Activated naive CD4-positive, alpha-beta T cell treated with anti-CD3 and anti-CD28 coated beads, Interleukin-2, amount 10 ng/mL, durations not matched to agents 7 days and 5 days (primary cell): ENCODE data around the gene NMRK2.
A peak's percentile ranks its signal among the peaks of the same experiment; 100 is the strongest.
"Not testable (repeated sequence)": the region's sequence is repeated elsewhere in the genome, so short reads cannot be mapped to it uniquely, and the experiment has no call there.

Experiments
- CTCF ChIA-PET: fragments of 350-600 bp; sonication (Branson Sonifier 250); formaldehyde crosslinking; loops from one replicate; lab custom pipeline; 2021; ENCODE audit warnings: antibody characterized with exemption; lab: Charles Lee
- DNase-seq: peaks from one replicate; pipeline ENCODE4 v3.0.0-alpha.2; 2020
- H3K27ac Mint-ChIP-seq: one replicate; pipeline ENCODE4 v1.8.0; 2021; ENCODE audit warnings: mild to moderate bottlenecking, moderate library complexity, mixed read lengths
- H3K27me3 Mint-ChIP-seq: one replicate; pipeline ENCODE4 v1.8.0; 2021; ENCODE audit warnings: mild to moderate bottlenecking, mixed read lengths
- H3K36me3 Mint-ChIP-seq: one replicate; pipeline ENCODE4 v1.8.0; 2021; ENCODE audit warnings: mixed read lengths
- H3K4me1 Mint-ChIP-seq: one replicate; pipeline ENCODE4 v1.8.0; 2021; ENCODE audit warnings: mixed read lengths
- H3K4me3 Mint-ChIP-seq: one replicate; pipeline ENCODE4 v1.8.0; 2021; ENCODE audit warnings: mild to moderate bottlenecking, moderate library complexity, mixed read lengths
- H3K9me3 Mint-ChIP-seq: one replicate; pipeline ENCODE4 v1.8.0; 2021; ENCODE audit warnings: mixed read lengths

NMRK2 gene

GRCh38 chr19:3932931-3933810 lies at the start of gene NMRK2:
Gene NMRK2 (plus strand): TSS chr19:3933069. CDS start chr19:3933672, 603 bp downstream.
- Mint-ChIP-seq H3K36me3 (no peaks in the 10 kb centered on the region), H3K4me1 (no peaks in the 10 kb centered on the region), H3K4me3 (no peak within 1 kb of the TSS), H3K9me3 (no peaks in the 10 kb centered on the region), H3K27me3 (peaks cover 45% of the 10 kb centered on the region), H3K27ac (no peak within 1 kb of the TSS)
- no peak for DNase-seq
- CTCF ChIA-PET: no interaction called here

GRCh38 chr19:3890591-3890990 lies 42.3 kb upstream of the NMRK2 start:
- H3K36me3 Mint-ChIP-seq: no peaks in the 10 kb centered on the region
- CTCF ChIA-PET: no interaction called here

GRCh38 chr19:3893509-3894179 lies 39.2 kb upstream of the NMRK2 start:
- H3K36me3 Mint-ChIP-seq: no peaks in the 10 kb centered on the region
- CTCF ChIA-PET: no interaction called here
- DNase-seq: no peak
- peaks cover 5% of the 10 kb centered on the region for H3K4me1 Mint-ChIP-seq
- H3K27me3 Mint-ChIP-seq: peaks cover 5% of the 10 kb centered on the region
- no peak overlapping the region for H3K27ac Mint-ChIP-seq
- no peak overlapping the region for H3K4me3 Mint-ChIP-seq
- H3K9me3 Mint-ChIP-seq: no peaks in the 10 kb centered on the region

More at GRCh38 chr19:3890591-3890990, 42.3 kb upstream of the NMRK2 start:
- H3K9me3 Mint-ChIP-seq: no peaks in the 10 kb centered on the region
- peaks cover 5% of the 10 kb centered on the region for H3K27me3 Mint-ChIP-seq
- no peak overlapping the region for H3K27ac Mint-ChIP-seq
- H3K4me1 Mint-ChIP-seq: no peaks in the 10 kb centered on the region
- DNase-seq: no peak
- H3K4me3 Mint-ChIP-seq: no peak overlapping the region

- H3K27ac Mint-ChIP-seq, H3K27me3 Mint-ChIP-seq, DNase-seq, CTCF ChIA-PET, H3K4me3 Mint-ChIP-seq, H3K4me1 Mint-ChIP-seq, H3K36me3 Mint-ChIP-seq, H3K9me3 Mint-ChIP-seq: not testable (repeated sequence)
Observed at GRCh38 chr19:3894959-3895358, 37.9 kb upstream of the NMRK2 start.

GRCh38 chr19:3895788-3896187 lies 37.1 kb upstream of the NMRK2 start:
- Mint-ChIP-seq H3K27ac (no peak overlapping the region), H3K4me1 (peaks cover 5% of the 10 kb centered on the region), H3K36me3 (no peaks in the 10 kb centered on the region)

GRCh38 chr19:3897936-3898335 lies 34.9 kb upstream of the NMRK2 start:
- H3K27ac Mint-ChIP-seq: peak overlapping the region; percentile 21
- peaks cover 5% of the 10 kb centered on the region for H3K4me1 Mint-ChIP-seq
- H3K9me3 Mint-ChIP-seq: peaks cover 3% of the 10 kb centered on the region
- H3K27me3 Mint-ChIP-seq: peaks cover 9% of the 10 kb centered on the region
- CTCF ChIA-PET: no interaction called here
- H3K4me3 Mint-ChIP-seq: no peak overlapping the region
- H3K36me3 Mint-ChIP-seq: no peaks in the 10 kb centered on the region
- peak; percentile 37 for DNase-seq

More at GRCh38 chr19:3895788-3896187, 37.1 kb upstream of the NMRK2 start:
- no peak for DNase-seq
- Mint-ChIP-seq H3K27me3 (peaks cover 5% of the 10 kb centered on the region), H3K9me3 (peaks cover 3% of the 10 kb centered on the region), H3K4me3 (no peak overlapping the region)
- CTCF ChIA-PET: no interaction called here

GRCh38 chr19:3898426-3898825 lies 34.4 kb upstream of the NMRK2 start:
- H3K27ac Mint-ChIP-seq: no peak overlapping the region
- H3K4me1 Mint-ChIP-seq: peaks cover 5% of the 10 kb centered on the region
- no peak for DNase-seq
- H3K36me3 Mint-ChIP-seq: no peaks in the 10 kb centered on the region
- CTCF ChIA-PET: no interaction called here
- peaks cover 9% of the 10 kb centered on the region for H3K27me3 Mint-ChIP-seq
- H3K4me3 Mint-ChIP-seq: no peak overlapping the region
- H3K9me3 Mint-ChIP-seq: peaks cover 3% of the 10 kb centered on the region

GRCh38 chr19:3899531-3900294 lies 33.2 kb upstream of the NMRK2 start:
- no peak overlapping the region for H3K27ac Mint-ChIP-seq
- H3K4me3 Mint-ChIP-seq: no peak overlapping the region
- peaks cover 3% of the 10 kb centered on the region for H3K9me3 Mint-ChIP-seq
- H3K27me3 Mint-ChIP-seq: peaks cover 7% of the 10 kb centered on the region
- no peak for DNase-seq
- peaks cover 5% of the 10 kb centered on the region for H3K4me1 Mint-ChIP-seq
- H3K36me3 Mint-ChIP-seq: no peaks in the 10 kb centered on the region
- CTCF ChIA-PET: no interaction called here

- Mint-ChIP-seq H3K27ac (no peak overlapping the region), H3K36me3 (no peaks in the 10 kb centered on the region), H3K4me3 (no peak overlapping the region), H3K27me3 (peaks cover 4% of the 10 kb centered on the region), H3K4me1 (peaks cover 5% of the 10 kb centered on the region), H3K9me3 (peaks cover 3% of the 10 kb centered on the region)
- CTCF ChIA-PET: no interaction called here
- DNase-seq: no peak
Observed at GRCh38 chr19:3902317-3902973, 30.4 kb upstream of the NMRK2 start.

- no peak overlapping the region for H3K4me3 Mint-ChIP-seq
- no peak for DNase-seq
- no peak overlapping the region for H3K27ac Mint-ChIP-seq
- H3K9me3 Mint-ChIP-seq: peaks cover 2% of the 10 kb centered on the region
- peaks cover 4% of the 10 kb centered on the region for H3K27me3 Mint-ChIP-seq
- H3K4me1 Mint-ChIP-seq: no peaks in the 10 kb centered on the region
- CTCF ChIA-PET: no interaction called here
- no peaks in the 10 kb centered on the region for H3K36me3 Mint-ChIP-seq
Observed at GRCh38 chr19:3904233-3904632, 28.6 kb upstream of the NMRK2 start.

GRCh38 chr19:3907626-3908265 lies 25.1 kb upstream of the NMRK2 start:
- no peaks in the 10 kb centered on the region for H3K27me3 Mint-ChIP-seq
- peaks cover 10% of the 10 kb centered on the region for H3K9me3 Mint-ChIP-seq
- H3K36me3 Mint-ChIP-seq: no peaks in the 10 kb centered on the region
- H3K4me1 Mint-ChIP-seq: no peaks in the 10 kb centered on the region
- CTCF ChIA-PET: no interaction called here
- H3K27ac Mint-ChIP-seq: no peak overlapping the region
- DNase-seq: no peak
- H3K4me3 Mint-ChIP-seq: no peak overlapping the region

- H3K4me1 Mint-ChIP-seq: no peaks in the 10 kb centered on the region
- H3K4me3 Mint-ChIP-seq: no peak overlapping the region
- H3K9me3 Mint-ChIP-seq: peaks cover 10% of the 10 kb centered on the region
- no peaks in the 10 kb centered on the region for H3K36me3 Mint-ChIP-seq
- H3K27me3 Mint-ChIP-seq: no peaks in the 10 kb centered on the region
- no peak overlapping the region for H3K27ac Mint-ChIP-seq
- CTCF ChIA-PET: no interaction called here
- DNase-seq: no peak
Observed at GRCh38 chr19:3908266-3909054, 24.4 kb upstream of the NMRK2 start.

GRCh38 chr19:3910105-3910504 lies 22.8 kb upstream of the NMRK2 start:
- CTCF ChIA-PET: no interaction called here
- no peaks in the 10 kb centered on the region for H3K36me3 Mint-ChIP-seq
- DNase-seq: no peak
- H3K27me3 Mint-ChIP-seq: peaks cover 3% of the 10 kb centered on the region
- no peak overlapping the region for H3K4me3 Mint-ChIP-seq
- no peak overlapping the region for H3K27ac Mint-ChIP-seq
- H3K9me3 Mint-ChIP-seq: peaks cover 10% of the 10 kb centered on the region
- H3K4me1 Mint-ChIP-seq: no peaks in the 10 kb centered on the region
